Left lung (tissue), 10 donors: ENCODE measurements around the gene PGBD1. TPM values are rescaled to one million over a fixed set of nuclear protein-coding genes. Genes with fewer than 3 reads are reported as not detected.

Experiments used
- ATAC-seq: fragments of 200-7000 bp; cut with Tn5 transposase; one replicate; pipeline ENCODE4 v1.9.1; 2020; ENCODE audit warnings: moderate library complexity
- DNase-seq, 4 donors: peaks; one replicate each; pipeline ENCODE4 v3.0.0-alpha.2; 2013 to 2020
- H3K27ac ChIP-seq, 2 donors: fragments of 200-600 bp; sonication (generic) in 1 of 2; one replicate each; pipeline versions ENCODE4 v1.5.0 to v1.8.0; 2020 to 2021
- H3K27me3 ChIP-seq, 2 donors: fragments of 200-600 bp; sonication (generic) in 1 of 2; one replicate each; pipeline versions ENCODE4 v1.5.0 to v1.8.0; 2020 to 2021
- H3K36me3 ChIP-seq, 2 donors: fragments of 200-600 bp; sonication (generic) in 1 of 2; one replicate each; pipeline versions ENCODE4 v1.5.0 to v1.8.0; 2020 to 2021
- H3K4me1 ChIP-seq, 2 donors: fragments of 200-600 bp; one replicate each; pipeline ENCODE4 v1.8.0; 2021
- H3K4me3 ChIP-seq, 2 donors: fragments of 200-600 bp; sonication (generic) in 1 of 2; one replicate each; pipeline versions ENCODE4 v1.5.0 to v1.8.0; 2020 to 2021; ENCODE audit warnings: mild to moderate bottlenecking in 1 of 2
- H3K9me3 ChIP-seq, 2 donors: fragments of 200-600 bp; sonication (generic) in 1 of 2; one replicate each; pipeline versions ENCODE4 v1.5.0 to v1.8.0; 2020 to 2021
- CTCF ChIP-seq, 2 donors: fragments of 200-600 bp; sonication (generic) in 1 of 2; IDR thresholded peaks; one replicate each; pipeline versions ENCODE4 v1.5.0 to v1.8.0; 2021; ENCODE audit warnings: antibody characterized with exemption in 2 of 2
- intact Hi-C, 2 donors: fragments of 100-400 bp; cut with DNase I; formaldehyde crosslinking; loops; one replicate each; pipeline versions ENCODE4 v1.11.2 to v1.14.2; 2022
- polyA plus RNA-seq, 6 donors: library from polyadenylated mRNA; unstranded; fragments of 120-200 nt; gene quantifications; one replicate each; pipeline ENCODE4 v1.2.1, GENCODE V29; 2013; ENCODE audit not compliant: insufficient read length in 6 of 6
- total RNA-seq, 2 donors: library from RNA; stranded (reverse); fragmentation: NEBNext Ultra II Directional; extraction: Animal tissue kit (Norgen Biotek cat#: 25700); gene quantifications; one replicate each; pipeline ENCODE4 v1.2.1, GENCODE V29; 2021
- donor health status: DM: no; HTN: yes; CAD: no.
- donor health status: DM: no; HTN: no; CAD: no.

PGBD1 gene
- total and polyA plus RNA-seq, 8 donors = 3.8 to 15.3 (median 12.7) TPM

GRCh38 chr6:28280595-28281287, 631 bp upstream of the PGBD1 start:
- ATAC-seq = no peak
- Histone ChIP-seq H3K4me3 (peak overlapping the region; percentile 47 to 56), H3K27ac (no peak overlapping the region), H3K36me3 (peaks cover 0 to 28% of the 10 kb centered on the region in 2 donors), H3K4me1 (peaks cover 0 to 16% of the 10 kb centered on the region in 2 donors), H3K27me3 (peaks cover 0 to 7% of the 10 kb centered on the region in 2 donors), H3K9me3 (peaks cover 0 to 4% of the 10 kb centered on the region in 2 donors)
- intact Hi-C loops = no loop called here
- no peak for TF ChIP-seq CTCF (IDR thresholded peaks at IDR 0.05)
- DNase-seq = no peak

GRCh38 chr6:28282926-28283325, 1.6 kb downstream of the PGBD1 start:
- H3K9me3 ChIP-seq = peaks cover 0 to 4% of the 10 kb centered on the region in 2 donors
- intact Hi-C loops = no loop called here
- H3K4me3 ChIP-seq = peak overlapping the region in 1 of 2 donors; percentile 56
- no peak for TF ChIP-seq CTCF (IDR thresholded peaks at IDR 0.05)
- peaks cover 0 to 7% of the 10 kb centered on the region in 2 donors for H3K27me3 ChIP-seq
- no peak overlapping the region for H3K27ac ChIP-seq
- H3K4me1 ChIP-seq = peaks cover 0 to 16% of the 10 kb centered on the region in 2 donors
- ATAC-seq = no peak
- H3K36me3 ChIP-seq = peaks cover 0 to 34% of the 10 kb centered on the region in 2 donors
- DNase-seq = no peak

GRCh38 chr6:28291573-28291972, 10.2 kb downstream of the PGBD1 start:
- Histone ChIP-seq H3K4me1 (no peaks in the 10 kb centered on the region), H3K27me3 (no peaks in the 10 kb centered on the region), H3K27ac (no peak overlapping the region), H3K9me3 (no peaks in the 10 kb centered on the region), H3K36me3 (peaks cover 0 to 24% of the 10 kb centered on the region in 2 donors), H3K4me3 (no peak overlapping the region)
- no peak for DNase-seq
- no peak for ATAC-seq
- intact Hi-C loops = no loop called here
- TF ChIP-seq CTCF (IDR thresholded peaks at IDR 0.05) = no peak

- Histone ChIP-seq H3K27ac (no peak overlapping the region), H3K9me3 (no peaks in the 10 kb centered on the region), H3K36me3 (peaks cover 0 to 9% of the 10 kb centered on the region in 2 donors), H3K4me1 (no peaks in the 10 kb centered on the region), H3K4me3 (no peak overlapping the region), H3K27me3 (no peaks in the 10 kb centered on the region)
- no peak for TF ChIP-seq CTCF (IDR thresholded peaks at IDR 0.05)
- no peak for DNase-seq
- intact Hi-C loops = no loop called here
- ATAC-seq = no peak
These were observed 14.0 kb downstream of the PGBD1 start for GRCh38 chr6:28295326-28295725.

GRCh38 chr6:28296520-28297060, 15.2 kb downstream of the PGBD1 start:
- no peak for ATAC-seq

More at GRCh38 chr6:28296520-28297060, 15.2 kb downstream of the PGBD1 start:
- no peak for DNase-seq
- Histone ChIP-seq H3K4me1 (no peaks in the 10 kb centered on the region), H3K27ac (no peak overlapping the region), H3K36me3 (peaks cover 0 to 14% of the 10 kb centered on the region in 2 donors), H3K27me3 (no peaks in the 10 kb centered on the region), H3K9me3 (no peaks in the 10 kb centered on the region), H3K4me3 (no peak overlapping the region)
- intact Hi-C loops = no loop called here
- no peak for TF ChIP-seq CTCF (IDR thresholded peaks at IDR 0.05)
